Fibroblast of pulmonary artery (primary cell): ENCODE data around the gene POMT1.

Source experiments
- DNase-seq: peaks from one replicate; pipeline ENCODE4 v3.0.0-alpha.2; 2010; ENCODE audit warnings: low read depth
- H3K4me3 ChIP-seq: replicated peaks from 2 replicates; pipeline ENCODE4 v1.5.1; 2011; ENCODE audit warnings: low read depth, mild to moderate bottlenecking, control low read depth, low read length, moderate library complexity
- CTCF ChIP-seq: IDR thresholded peaks from 2 replicates; pipeline ENCODE4 v1.5.1; 2011; ENCODE audit warnings: mild to moderate bottlenecking, control low read depth, low read length, inconsistent platforms; ENCODE audit errors: missing control alignments

The POMT1 gene

GRCh38 chr9:131476777-131477345 is 25.9 kb upstream of the POMT1 start:
- DNase-seq: no peak
- TF ChIP-seq CTCF: no peak
- H3K4me3 ChIP-seq: no peak overlapping the region

GRCh38 chr9:131477367-131477766 is 25.4 kb upstream of the POMT1 start:
- no peak for DNase-seq
- TF ChIP-seq CTCF: no peak
- H3K4me3 ChIP-seq: no peak overlapping the region

- no peak for DNase-seq
- no peak for TF ChIP-seq CTCF
- H3K4me3 ChIP-seq: no peak overlapping the region
Observed at GRCh38 chr9:131477816-131478419, 24.8 kb upstream of the POMT1 start.

- no peak overlapping the region for H3K4me3 ChIP-seq
- TF ChIP-seq CTCF: peak; percentile 46
- DNase-seq: peak; percentile 43
Observed at GRCh38 chr9:131478421-131478868, 24.3 kb upstream of the POMT1 start.

GRCh38 chr9:131478911-131479310 is 23.8 kb upstream of the POMT1 start:
- DNase-seq: no peak
- H3K4me3 ChIP-seq: no peak overlapping the region
- TF ChIP-seq CTCF: no peak

- TF ChIP-seq CTCF: no peak
- H3K4me3 ChIP-seq: no peak overlapping the region
- DNase-seq: no peak
Observed at GRCh38 chr9:131480258-131480657, 22.5 kb upstream of the POMT1 start.
